NCI-H1930 (cell line): ENCODE data around the gene TMED6.

Source experiments
- DNase-seq, 2 experiments: peaks; one replicate each; lab custom pipeline; 2025; lab: John Stamatoyannopoulos, UW

TMED6 gene

GRCh38 chr16:69324013-69324531 lies 27.5 kb downstream of the TMED6 start:
- DNase-seq = no peak

- no peak for DNase-seq
Measured at GRCh38 chr16:69323415-69323814, 28.2 kb downstream of the TMED6 start.

GRCh38 chr16:69322343-69322742 lies 29.2 kb downstream of the TMED6 start:
- DNase-seq = no peak

GRCh38 chr16:69321080-69321479 lies 30.5 kb downstream of the TMED6 start:
- DNase-seq = no peak

GRCh38 chr16:69320740-69321073 lies 30.9 kb downstream of the TMED6 start:
- DNase-seq = no peak

- DNase-seq = no peak
Measured at GRCh38 chr16:69319826-69320739, 31.5 kb downstream of the TMED6 start.

GRCh38 chr16:69319381-69319780 lies 32.2 kb downstream of the TMED6 start:
- no peak for DNase-seq

- no peak for DNase-seq
Measured at GRCh38 chr16:69318911-69319289, 32.7 kb downstream of the TMED6 start.

GRCh38 chr16:69318177-69318910 lies 33.2 kb downstream of the TMED6 start:
- no peak for DNase-seq

GRCh38 chr16:69316595-69317034 lies 35.0 kb downstream of the TMED6 start:
- DNase-seq = no peak

- DNase-seq = no peak
Measured at GRCh38 chr16:69315486-69316311, 35.9 kb downstream of the TMED6 start.

- no peak for DNase-seq
Measured at GRCh38 chr16:69314534-69314933, 37.1 kb downstream of the TMED6 start.

- DNase-seq = no peak
Measured at GRCh38 chr16:69313469-69313868, 38.1 kb downstream of the TMED6 start.

- DNase-seq = peak in 1 of 2 experiments; percentile 13
Measured at GRCh38 chr16:69311533-69312387, 39.8 kb downstream of the TMED6 start.

GRCh38 chr16:69310653-69311532 lies 40.7 kb downstream of the TMED6 start, which contains the start of gene VPS4A:
VPS4A (plus strand) TSS chr16:69311350; CDS start chr16:69311512, 162 bp downstream.
- peak; percentile 84 to 85 for DNase-seq

- DNase-seq = no peak
Measured at GRCh38 chr16:69309316-69309715, 42.3 kb downstream of the TMED6 start.

GRCh38 chr16:69307856-69308255 lies 43.7 kb downstream of the TMED6 start:
- DNase-seq = no peak

GRCh38 chr16:69307091-69307490 lies 44.5 kb downstream of the TMED6 start:
- no peak for DNase-seq

- DNase-seq = no peak
Measured at GRCh38 chr16:69306031-69306430, 45.6 kb downstream of the TMED6 start.

GRCh38 chr16:69302301-69302700 lies 49.3 kb downstream of the TMED6 start:
- DNase-seq = no peak
